Astrocyte of the hippocampus (primary cell): ENCODE measurements around the gene FUT7.

ENCODE experiments used
- DNase-seq: peaks from one replicate; pipeline ENCODE4 v3.0.0; 2011; ENCODE audit warnings: low read depth, low spot score

Gene FUT7

DNA sequence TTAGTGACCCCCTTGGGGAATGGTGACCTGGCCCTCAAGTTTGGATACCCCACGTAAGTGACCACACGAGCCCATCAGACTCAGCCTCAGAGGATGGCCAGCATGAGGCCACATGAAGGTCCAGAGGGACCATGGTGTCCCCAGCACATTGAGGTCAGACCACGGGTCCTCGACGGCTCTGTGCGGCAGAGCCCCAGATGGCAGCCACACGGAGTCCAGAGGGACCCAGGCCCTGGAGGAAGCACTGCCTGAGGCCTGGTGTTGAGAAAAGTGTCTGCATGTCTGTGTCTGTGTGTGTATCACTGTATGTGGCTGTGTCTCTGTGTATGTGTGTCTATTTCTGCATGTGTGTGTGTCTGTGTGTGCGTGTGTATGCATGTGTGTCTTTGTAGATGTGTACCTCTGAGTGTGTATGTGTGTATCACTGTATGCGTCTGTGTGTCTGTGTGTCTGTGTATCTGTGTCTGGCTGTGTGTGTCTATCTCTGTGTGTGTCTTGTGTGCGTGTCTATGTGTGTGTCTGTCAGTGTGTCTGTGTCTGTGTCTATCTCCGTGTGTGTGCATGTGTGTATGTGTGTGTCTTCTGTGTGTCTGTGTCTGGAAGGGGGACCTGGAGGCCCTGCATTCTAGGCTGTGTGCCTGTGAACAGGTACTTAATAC, 48.1 kb downstream of the FUT7 start:
- no peak for DNase-seq

DNA sequence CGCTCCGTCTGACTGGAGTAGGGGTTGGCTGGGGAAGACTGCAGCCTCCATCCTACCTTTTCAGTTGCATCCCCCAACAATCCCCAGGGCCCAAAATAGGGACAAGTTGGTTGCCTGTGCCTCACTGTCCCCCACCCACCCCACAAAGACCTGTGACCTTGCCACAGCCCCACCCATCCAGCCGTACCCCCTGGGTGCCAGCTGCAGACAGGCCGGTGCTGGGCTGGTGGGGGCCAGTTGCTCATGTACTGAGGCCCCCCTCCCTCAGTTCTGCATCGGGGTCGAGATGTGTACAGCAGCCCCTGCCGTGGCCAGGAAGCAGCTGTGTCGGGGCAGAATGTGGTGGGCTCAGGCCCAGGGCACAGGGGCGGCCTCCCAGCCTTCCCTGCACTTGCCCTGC, 48.7 kb downstream of the FUT7 start:
- DNase-seq = no peak

DNA sequence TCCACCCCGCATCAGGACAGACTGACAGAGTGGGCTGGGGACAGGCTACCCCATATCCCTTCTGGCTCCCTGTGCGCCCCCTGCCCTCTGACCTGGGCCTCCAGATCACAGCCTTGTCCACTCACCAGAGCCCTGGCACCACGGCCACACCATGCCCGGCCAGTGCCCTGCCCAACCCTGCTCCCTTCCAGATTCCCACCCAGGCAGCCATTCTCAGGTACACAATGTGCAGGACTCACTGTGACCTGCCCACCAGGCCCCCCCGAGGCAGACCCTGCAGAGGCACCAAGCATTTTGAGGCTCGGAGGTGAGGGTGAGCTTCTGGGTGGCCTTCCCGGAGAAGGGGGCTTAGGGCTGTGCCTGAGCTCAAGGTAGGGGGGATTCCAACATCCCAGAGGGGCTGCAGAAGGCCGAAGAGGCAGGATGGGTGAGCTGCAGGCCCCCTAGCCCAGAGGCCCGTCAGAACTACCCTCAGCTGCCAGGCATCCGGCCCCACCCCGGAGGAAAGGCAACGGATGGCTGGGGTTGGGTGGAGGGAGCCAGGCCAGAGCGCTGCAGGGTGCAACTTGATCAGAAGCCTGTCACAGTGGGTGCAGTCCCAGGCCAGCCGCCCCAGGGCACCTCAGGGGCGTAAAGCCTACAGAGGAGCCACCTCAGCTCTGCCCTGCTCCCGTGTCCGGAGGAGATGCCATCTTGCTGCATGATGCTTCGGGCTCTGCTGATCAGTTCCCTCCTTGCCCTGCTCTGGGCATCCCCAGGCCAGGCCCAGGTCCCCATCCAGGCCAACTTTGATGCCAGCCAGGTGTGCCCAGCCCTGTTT, 49.4 kb downstream of the FUT7 start, which contains the start of gene LCNL1:
TSS of gene LCNL1 (plus strand) at position 762 of the 820 bp plus-strand sequence. CDS start 594 bp downstream, outside the sequence.
- no peak for DNase-seq

DNA sequence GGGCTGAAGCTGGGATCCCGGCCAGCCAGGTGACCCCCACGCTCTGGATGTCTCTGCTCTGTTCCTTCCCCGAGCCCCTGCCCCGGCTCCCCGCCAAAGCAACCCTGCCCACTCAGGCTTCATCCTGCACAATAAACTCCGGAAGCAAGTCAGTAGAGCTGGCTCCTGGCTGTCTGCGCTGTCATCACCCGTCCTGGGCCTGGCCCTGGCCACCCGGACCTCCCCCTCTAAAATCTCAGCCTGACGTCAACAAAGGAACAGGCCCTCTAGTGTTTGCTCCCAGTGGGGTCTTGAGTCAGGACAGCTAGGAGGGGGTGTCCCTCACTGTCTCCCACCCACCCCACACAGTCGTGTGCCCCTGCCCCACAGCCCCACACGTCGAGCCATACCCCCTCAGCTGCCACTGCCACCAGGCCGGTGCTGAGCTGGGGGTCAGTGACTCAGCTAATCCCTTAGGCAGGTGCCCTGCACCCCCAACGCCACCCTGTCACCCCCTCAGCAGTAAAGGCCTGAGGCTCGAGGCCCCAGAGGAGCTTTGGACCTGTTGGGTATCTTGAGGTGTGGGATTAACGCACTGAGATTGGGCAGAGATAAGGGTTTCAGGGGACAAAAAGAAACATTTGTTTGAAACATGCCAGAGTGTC, 50.2 kb downstream of the FUT7 start:
- no peak for DNase-seq

DNA sequence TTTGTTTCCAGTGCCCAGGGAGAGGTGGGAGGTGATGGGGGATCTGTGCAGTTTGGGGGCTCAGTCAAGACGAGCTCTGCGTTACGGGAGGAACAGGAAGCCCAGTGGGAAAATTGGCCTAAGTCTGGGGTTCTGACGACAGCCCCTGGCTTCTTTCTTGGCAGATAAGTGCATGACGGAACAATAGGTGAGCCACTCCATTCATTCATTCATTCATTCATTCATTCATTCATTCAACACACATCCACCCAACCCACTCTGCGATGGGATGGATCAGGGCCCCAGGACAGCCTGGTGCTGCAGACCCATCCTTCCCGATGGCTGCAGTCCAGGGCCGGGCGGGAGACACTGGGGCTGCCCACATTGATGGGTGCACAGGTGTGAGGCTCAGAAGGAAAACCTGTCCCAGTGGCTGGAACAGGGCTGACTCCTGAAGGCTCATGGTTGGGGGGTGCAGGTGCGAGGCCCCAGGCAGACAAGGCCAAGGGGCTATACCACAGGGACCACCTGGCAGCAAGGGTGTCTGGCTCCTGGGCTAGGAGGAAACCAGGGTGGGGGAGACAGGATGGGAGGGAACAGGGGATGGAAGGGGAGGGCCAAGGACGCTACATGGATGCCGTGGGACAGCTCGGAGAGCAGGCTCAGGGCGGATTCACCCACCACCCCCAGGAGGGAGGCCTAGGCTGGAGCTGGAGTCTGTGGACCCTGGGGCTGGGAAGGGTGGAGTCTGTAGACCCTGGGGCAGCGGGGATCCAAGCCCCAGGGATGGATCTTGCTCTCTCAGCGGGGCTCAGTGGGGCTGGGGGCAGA, 51.0 kb downstream of the FUT7 start:
- DNase-seq = no peak
